Upper lobe of left lung (tissue), 6 donors: ENCODE results near the gene PADI6. TPM values are rescaled to one million over a fixed set of nuclear protein-coding genes. Genes with fewer than 3 reads are reported as not detected.

Experiments used
- ATAC-seq, 2 donors: fragments of 200-7000 bp; cut with Tn5 transposase; one replicate each; pipeline ENCODE4 v1.9.1; 2022; ENCODE audit warnings: mild to moderate bottlenecking in 2 of 2, moderate library complexity in 2 of 2; ENCODE audit not compliant: low FRiP score in 2 of 2
- DNase-seq, 2 donors: peaks; one replicate each; pipeline ENCODE4 v3.0.0-alpha.2; 2019 to 2020
- H3K27ac ChIP-seq, 4 donors: fragments of 200-600 bp; sonication (generic); one replicate each; pipeline ENCODE4 v1.5.1; 2016 to 2019
- H3K27me3 ChIP-seq, 4 donors: fragments of 200-600 bp; sonication (generic); one replicate each; pipeline ENCODE4 v1.5.1; 2017 to 2019
- H3K36me3 ChIP-seq, 4 donors: fragments of 200-600 bp; sonication (generic); one replicate each; pipeline ENCODE4 v1.5.1; 2016 to 2019
- H3K4me1 ChIP-seq, 4 donors: fragments of 200-600 bp; sonication (generic); one replicate each; pipeline ENCODE4 v1.5.1; 2018 to 2019
- H3K4me3 ChIP-seq, 4 donors: fragments of 200-600 bp; sonication (generic); one replicate each; pipeline ENCODE4 v1.5.1; 2017 to 2019; ENCODE audit warnings: mild to moderate bottlenecking in 2 of 4, moderate library complexity in 1 of 4
- H3K9me3 ChIP-seq, 4 donors: fragments of 200-600 bp; sonication (generic); one replicate each; pipeline ENCODE4 v1.5.1; 2018 to 2019
- CTCF ChIP-seq, 6 experiments: fragments of 450-650 bp in 4 of 6; fragments of 200-600 bp in 2 of 6; sonication (generic) in 2 of 6; IDR thresholded peaks; one replicate each; pipeline ENCODE4 v1.5.1; 2016 to 2019; ENCODE audit warnings: antibody characterized with exemption in 6 of 6
- EP300 ChIP-seq, 4 donors: sonication (generic); formaldehyde crosslinking; IDR thresholded peaks; one replicate each; pipeline ENCODE4 v1.5.1; 2017; ENCODE audit warnings: antibody characterized with exemption in 4 of 4, control low read depth in 2 of 4
- POLR2A ChIP-seq, 4 donors: fragments of 450-650 bp; IDR thresholded peaks; one replicate each; pipeline ENCODE4 v1.5.1; 2016 to 2017; ENCODE audit warnings: antibody characterized with exemption in 4 of 4, mild to moderate bottlenecking in 2 of 4
- POLR2AphosphoS5 ChIP-seq, 2 donors: sonication (generic); formaldehyde crosslinking; IDR thresholded peaks; one replicate each; pipeline ENCODE4 v1.5.1; 2017; ENCODE audit warnings: antibody characterized with exemption in 2 of 2
- WGBS, 2 donors: methylation state at CpG; one replicate each; pipeline ENCODE4 v1.1.5; 2017 to 2018; 5-methylcytosine and 5-hydroxymethylcytosine counted together
- total RNA-seq, 6 donors: library from RNA; depleted of rRNA in 4 of 6; stranded (reverse); fragments of >200 nt in 4 of 6; gene quantifications; one replicate each; pipeline versions ENCODE4 v1.1.0 to v1.2.1, GENCODE V29; 2016 to 2021
- donor health status: DM: no; HTN: no; CAD: no; lungs with moderate emphysema.
- donor health status: DM: no; HTN: yes; CAD: no; lungs with severe emphysema.

PADI6 gene
- total RNA-seq, 6 donors from 2014 or later: not detected

DNA sequence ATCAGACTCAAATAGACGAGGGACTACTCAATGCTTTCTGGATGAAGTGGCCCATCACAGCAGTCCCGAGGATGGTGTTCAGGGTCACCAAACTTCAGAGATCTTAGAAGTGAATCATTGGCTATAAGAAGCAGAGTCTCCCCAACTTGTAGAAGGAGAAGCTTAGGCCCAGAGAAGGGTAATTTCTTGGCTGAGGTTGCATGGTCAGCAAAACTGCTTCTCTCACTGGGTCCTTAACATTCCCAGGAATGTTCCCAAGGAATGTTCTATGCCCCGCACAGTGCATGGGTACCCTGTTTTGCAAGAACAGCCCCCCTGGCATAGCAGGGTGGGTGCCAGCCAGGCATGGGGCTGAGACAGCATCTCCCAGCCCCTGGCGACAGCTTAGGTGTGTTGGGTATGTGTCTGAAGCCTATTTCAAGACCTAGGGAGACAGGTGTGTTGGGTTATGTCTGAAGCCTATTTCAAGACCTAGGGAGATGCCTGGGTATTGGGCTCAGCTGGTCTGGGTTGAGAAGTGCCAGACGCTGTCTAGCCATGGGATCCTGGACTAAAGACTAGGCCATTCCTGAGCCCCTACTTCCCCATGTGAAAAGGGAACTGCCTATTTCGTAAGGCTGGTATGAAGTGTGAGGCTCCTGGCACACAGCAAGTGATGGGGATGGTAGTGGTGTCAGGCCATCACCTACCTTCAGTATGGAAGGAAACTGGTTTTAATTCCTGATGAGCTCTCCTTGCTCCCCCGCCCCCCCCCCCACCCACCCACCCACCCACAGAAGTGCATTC lies 26.1 kb downstream of the PADI6 start:
- Histone ChIP-seq H3K4me3 (no peak overlapping the region), H3K9me3 (no peaks in the 10 kb centered on the region), H3K36me3 (no peaks in the 10 kb centered on the region), H3K27me3 (no peaks in the 10 kb centered on the region), H3K27ac (no peak overlapping the region), H3K4me1 (no peaks in the 10 kb centered on the region)
- TF ChIP-seq POLR2A (IDR thresholded peaks at IDR 0.05) (no peak), EP300 (IDR thresholded peaks at IDR 0.05) (no peak), CTCF (IDR thresholded peaks at IDR 0.05) (no peak), POLR2AphosphoS5 (IDR thresholded peaks at IDR 0.05) (no peak)
- DNase-seq: no peak
- WGBS, 2 donors: 79 to 80% methylated on average over 6 to 7 of the region's 7 CpGs
- ATAC-seq: peak in 1 of 2 donors; percentile 61

DNA sequence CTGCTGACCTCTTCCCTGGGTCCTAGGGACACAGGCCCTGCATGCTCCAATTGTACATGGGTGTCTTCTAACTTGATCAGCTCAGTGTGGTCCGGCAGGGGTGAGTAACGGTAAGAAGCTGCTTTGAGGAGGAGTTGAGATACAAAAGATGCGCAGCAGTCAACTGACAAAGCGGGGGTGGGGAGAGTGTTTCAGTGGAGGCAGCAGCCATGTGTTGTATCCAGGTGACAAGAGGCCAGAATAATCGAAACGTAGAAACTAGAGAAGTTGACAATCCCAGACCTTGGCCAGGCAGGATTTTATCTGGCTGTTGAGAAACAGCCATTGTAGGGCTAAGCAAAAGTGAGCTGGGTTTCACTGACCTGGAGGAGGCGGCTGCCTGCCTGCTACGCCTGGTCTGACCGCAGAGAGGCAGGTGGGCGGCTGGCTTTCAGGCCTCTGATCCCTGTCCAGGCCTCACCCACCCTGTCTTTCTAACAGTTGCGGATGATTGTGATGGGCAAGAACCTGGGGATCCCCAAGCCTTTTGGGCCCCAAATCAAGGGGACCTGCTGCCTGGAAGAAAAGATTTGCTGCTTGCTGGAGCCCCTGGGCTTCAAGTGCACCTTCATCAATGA lies 28.8 kb downstream of the PADI6 start:
- H3K27me3 ChIP-seq: no peaks in the 10 kb centered on the region
- TF ChIP-seq EP300 (IDR thresholded peaks at IDR 0.05) (no peak), POLR2A (IDR thresholded peaks at IDR 0.05) (no peak), POLR2AphosphoS5 (IDR thresholded peaks at IDR 0.05) (no peak), CTCF (IDR thresholded peaks at IDR 0.05) (no peak)
- H3K27ac ChIP-seq: no peak overlapping the region
- ATAC-seq (no peak), DNase-seq (no peak)
- H3K36me3 ChIP-seq: no peaks in the 10 kb centered on the region
- no peaks in the 10 kb centered on the region for H3K9me3 ChIP-seq
- no peak overlapping the region for H3K4me3 ChIP-seq
- 78 to 88% methylated on average over 6 to 11 of the region's 11 CpGs for WGBS, 2 donors
- H3K4me1 ChIP-seq: peaks cover 0 to 2% (median 0%) of the 10 kb centered on the region in 4 donors

DNA sequence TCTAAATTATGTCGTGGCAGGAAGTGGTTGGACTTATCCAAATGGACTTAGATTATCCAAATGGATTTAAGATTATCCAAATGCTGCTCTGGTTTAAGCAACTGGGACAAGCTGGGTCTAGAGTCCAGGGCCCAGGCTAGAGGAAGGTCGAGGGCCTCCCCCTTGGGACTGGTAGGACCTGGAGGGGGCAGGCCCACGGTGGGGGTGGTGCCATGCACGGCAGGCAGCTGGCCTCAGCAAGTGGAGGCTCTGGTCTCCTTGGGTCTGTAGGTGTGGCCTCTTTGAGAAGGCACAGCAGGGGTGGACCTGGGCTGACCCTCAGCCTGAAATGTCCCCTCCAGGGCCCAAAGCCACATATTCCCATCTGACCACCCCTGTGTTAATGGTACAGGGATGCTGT lies 29.8 kb downstream of the PADI6 start:
- Histone ChIP-seq H3K36me3 (peaks cover 0 to under 1% (median under 1%) of the 10 kb centered on the region in 4 donors), H3K4me1 (peaks cover 0 to 8% (median 3%) of the 10 kb centered on the region in 4 donors), H3K27ac (no peak overlapping the region), H3K4me3 (no peak overlapping the region), H3K27me3 (no peaks in the 10 kb centered on the region), H3K9me3 (no peaks in the 10 kb centered on the region)
- TF ChIP-seq POLR2AphosphoS5 (IDR thresholded peaks at IDR 0.05): no peak
- TF ChIP-seq EP300 (IDR thresholded peaks at IDR 0.05): no peak
- TF ChIP-seq POLR2A (IDR thresholded peaks at IDR 0.05): no peak
- no peak for TF ChIP-seq CTCF (IDR thresholded peaks at IDR 0.05)
- ATAC-seq: no peak
- 69% methylated on average over 4 of the region's 4 CpGs; no CpG with 5 or more reads in 1 of the 2 donors for WGBS, 2 donors
- no peak for DNase-seq

GRCh38 chr1:17403081-17403480 lies 31.1 kb downstream of the PADI6 start:
- DNase-seq: no peak
- Histone ChIP-seq H3K27me3 (no peaks in the 10 kb centered on the region), H3K9me3 (no peaks in the 10 kb centered on the region), H3K36me3 (peaks cover under 1 to 12% (median 8%) of the 10 kb centered on the region in 4 donors), H3K4me3 (no peak overlapping the region), H3K27ac (no peak overlapping the region), H3K4me1 (peaks cover 0 to 8% (median 3%) of the 10 kb centered on the region in 4 donors)
- WGBS, 2 donors: 44 to 49% methylated on average over 1 to 3 of the region's 3 CpGs
- no peak for TF ChIP-seq CTCF (IDR thresholded peaks at IDR 0.05)
- no peak for TF ChIP-seq POLR2A (IDR thresholded peaks at IDR 0.05)
- TF ChIP-seq POLR2AphosphoS5 (IDR thresholded peaks at IDR 0.05): no peak
- no peak for TF ChIP-seq EP300 (IDR thresholded peaks at IDR 0.05)
- ATAC-seq: no peak
